Mucosa of stomach (tissue), 1 donor: ENCODE data around the gene COL11A2.

Experiments used
- H3K27me3 ChIP-seq: one replicate; pipeline ENCODE4 v1.7.0; 2013; ENCODE audit warnings: mild to moderate bottlenecking, low read length; ENCODE audit not compliant: control insufficient read depth, insufficient read depth
- H3K36me3 ChIP-seq: one replicate; pipeline ENCODE4 v1.7.0; 2013; ENCODE audit warnings: low read length; ENCODE audit not compliant: control insufficient read depth, insufficient read depth
- H3K4me1 ChIP-seq: one replicate; pipeline ENCODE4 v1.7.0; 2013; ENCODE audit warnings: mild to moderate bottlenecking, low read length; ENCODE audit not compliant: control insufficient read depth, insufficient read depth
- H3K4me3 ChIP-seq: one replicate; pipeline ENCODE4 v1.7.0; 2013; ENCODE audit warnings: low read length
- H3K9ac ChIP-seq: one replicate; pipeline ENCODE4 v1.7.0; 2013; ENCODE audit warnings: mild to moderate bottlenecking, low read length, moderate library complexity
- H3K9me3 ChIP-seq: one replicate; pipeline ENCODE4 v1.7.0; 2013; ENCODE audit warnings: mild to moderate bottlenecking, low read length, moderate library complexity; ENCODE audit not compliant: control insufficient read depth
- donor health status: Pancreatic carcinoma.

COL11A2 gene

GRCh38 chr6:33185654-33186187 lies 6.5 kb downstream of the COL11A2 start:
- Histone ChIP-seq H3K9me3 (no peaks in the 10 kb centered on the region), H3K27me3 (peaks cover 21% of the 10 kb centered on the region), H3K4me1 (peaks cover 3% of the 10 kb centered on the region), H3K9ac (no peak overlapping the region), H3K4me3 (no peak overlapping the region), H3K36me3 (no peaks in the 10 kb centered on the region)

- Histone ChIP-seq H3K36me3 (no peaks in the 10 kb centered on the region), H3K4me1 (no peaks in the 10 kb centered on the region), H3K9me3 (no peaks in the 10 kb centered on the region), H3K4me3 (no peak overlapping the region), H3K9ac (no peak overlapping the region), H3K27me3 (peaks cover 16% of the 10 kb centered on the region)
Observed at GRCh38 chr6:33185190-33185589, 7.1 kb downstream of the COL11A2 start.

- H3K36me3 ChIP-seq: no peaks in the 10 kb centered on the region
- no peak overlapping the region for H3K4me3 ChIP-seq
- no peaks in the 10 kb centered on the region for H3K27me3 ChIP-seq
- no peaks in the 10 kb centered on the region for H3K9me3 ChIP-seq
- H3K4me1 ChIP-seq: no peaks in the 10 kb centered on the region
- no peak overlapping the region for H3K9ac ChIP-seq
Observed at GRCh38 chr6:33183071-33183683, 9.1 kb downstream of the COL11A2 start.

DNA sequence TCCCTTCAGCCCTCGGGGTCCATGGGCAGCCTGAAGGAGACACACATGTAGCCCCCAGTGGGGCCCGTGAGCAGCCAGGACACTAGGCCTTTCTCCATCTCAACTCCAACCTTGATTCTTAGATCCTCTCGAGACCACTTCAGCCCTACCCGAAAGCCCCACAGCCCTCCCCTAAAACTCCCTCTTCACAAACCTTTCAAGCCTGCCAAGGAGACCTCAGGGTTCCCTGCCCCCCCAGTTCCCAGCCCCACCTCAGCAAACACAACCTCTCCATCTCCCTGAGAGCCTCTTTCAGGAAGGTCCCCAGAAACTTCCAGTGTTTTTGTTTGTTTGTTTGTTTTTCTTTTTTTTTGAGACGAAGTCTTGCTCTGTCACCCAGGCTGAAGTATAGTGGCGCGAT lies 11.1 kb downstream of the COL11A2 start:
- H3K27me3 ChIP-seq: no peaks in the 10 kb centered on the region
- H3K4me1 ChIP-seq: no peaks in the 10 kb centered on the region
- H3K4me3 ChIP-seq: no peak overlapping the region
- H3K9ac ChIP-seq: no peak overlapping the region
- H3K9me3 ChIP-seq: no peaks in the 10 kb centered on the region
- H3K36me3 ChIP-seq: no peaks in the 10 kb centered on the region

DNA sequence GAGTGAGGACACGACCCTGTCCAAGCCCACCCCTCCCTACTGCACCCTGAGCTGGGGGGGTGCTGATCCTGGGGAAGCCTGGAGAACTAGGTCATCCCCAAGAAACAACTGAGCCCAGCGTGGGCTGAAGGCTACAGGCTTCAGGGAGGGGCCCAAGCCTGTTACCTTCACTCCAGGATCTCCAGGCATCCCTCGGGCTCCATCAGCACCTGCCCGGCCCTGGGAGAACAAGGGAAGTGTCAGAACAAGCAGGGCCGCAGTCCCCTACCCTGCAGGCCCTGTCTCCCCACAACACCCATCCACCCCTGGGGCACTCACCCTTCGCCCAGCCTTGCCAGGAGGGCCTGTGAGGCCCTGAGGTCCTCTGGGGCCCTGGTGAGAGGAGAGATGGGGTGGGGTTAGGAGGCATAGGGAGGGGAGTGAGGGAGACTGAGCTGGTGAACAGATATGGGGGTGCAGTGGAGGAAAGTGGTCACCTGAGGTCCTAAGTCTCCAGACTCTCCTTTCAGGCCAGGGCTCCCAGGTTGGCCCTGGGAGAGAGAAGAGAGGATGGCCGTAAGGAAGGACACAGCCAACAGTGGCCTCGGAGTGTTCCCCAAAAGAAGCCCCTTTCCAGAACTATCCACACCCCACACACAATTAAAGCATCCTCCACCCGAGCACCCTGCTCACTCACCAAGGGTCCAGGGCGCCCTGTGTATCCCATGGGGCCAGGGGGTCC lies 13.4 kb downstream of the COL11A2 start:
- Histone ChIP-seq H3K9ac (no peak overlapping the region), H3K4me3 (no peak overlapping the region), H3K36me3 (no peaks in the 10 kb centered on the region), H3K4me1 (no peaks in the 10 kb centered on the region), H3K9me3 (no peaks in the 10 kb centered on the region), H3K27me3 (no peaks in the 10 kb centered on the region)

DNA sequence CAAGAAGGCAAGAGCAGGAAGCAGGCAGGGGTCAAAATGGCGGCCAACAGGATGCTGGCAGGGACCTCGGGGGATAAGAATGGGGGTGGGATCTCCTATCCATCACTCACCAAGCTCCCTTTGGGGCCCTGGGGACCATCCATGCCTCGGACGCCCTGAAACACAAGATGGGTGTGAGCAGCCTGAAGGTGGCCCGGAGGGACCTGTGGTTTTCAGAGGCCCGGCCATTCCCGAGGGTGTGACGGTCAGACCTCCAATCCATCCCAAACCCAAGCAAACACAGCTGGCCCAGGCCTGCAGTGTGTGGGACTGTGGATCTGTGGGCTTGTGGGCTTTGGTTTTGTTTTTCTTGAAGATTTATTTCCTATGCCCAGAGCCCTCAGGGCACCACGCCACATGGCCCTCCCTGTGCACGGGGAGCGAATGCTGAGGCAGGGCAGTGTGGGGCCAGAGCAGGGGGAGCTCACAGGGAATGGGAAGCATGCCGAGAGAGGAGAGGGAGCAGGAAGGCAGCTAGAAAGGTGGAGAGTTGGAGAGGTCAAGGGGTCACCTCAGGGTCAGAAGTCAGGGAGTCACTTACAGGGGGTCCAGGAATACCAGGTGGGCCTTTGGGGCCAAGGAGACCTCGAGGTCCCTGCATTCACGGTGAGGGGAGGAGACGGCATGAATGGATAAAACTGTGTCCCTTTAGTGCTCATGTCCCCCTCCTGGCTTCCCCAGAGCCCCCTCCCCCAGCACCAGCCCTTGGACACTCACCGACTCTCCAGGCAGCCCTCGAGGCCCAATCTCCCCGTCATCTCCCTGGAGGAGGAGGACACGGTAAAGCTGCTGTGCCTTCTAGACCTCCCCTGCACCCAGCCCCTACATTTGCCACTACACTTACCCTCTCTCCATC lies 14.5 kb downstream of the COL11A2 start:
- peaks cover 4% of the 10 kb centered on the region for H3K27me3 ChIP-seq
- H3K4me3 ChIP-seq: no peak overlapping the region
- no peak overlapping the region for H3K9ac ChIP-seq
- no peaks in the 10 kb centered on the region for H3K9me3 ChIP-seq
- H3K36me3 ChIP-seq: no peaks in the 10 kb centered on the region
- H3K4me1 ChIP-seq: no peaks in the 10 kb centered on the region

GRCh38 chr6:33176906-33177305 lies 15.4 kb downstream of the COL11A2 start:
- H3K36me3 ChIP-seq: no peaks in the 10 kb centered on the region
- H3K4me3 ChIP-seq: no peak overlapping the region
- no peaks in the 10 kb centered on the region for H3K4me1 ChIP-seq
- no peak overlapping the region for H3K9ac ChIP-seq
- peaks cover 5% of the 10 kb centered on the region for H3K27me3 ChIP-seq
- no peaks in the 10 kb centered on the region for H3K9me3 ChIP-seq

- Histone ChIP-seq H3K9ac (no peak overlapping the region), H3K9me3 (no peaks in the 10 kb centered on the region), H3K36me3 (no peaks in the 10 kb centered on the region), H3K27me3 (peaks cover 9% of the 10 kb centered on the region), H3K4me1 (no peaks in the 10 kb centered on the region), H3K4me3 (no peak overlapping the region)
Observed at GRCh38 chr6:33175436-33176069, 16.7 kb downstream of the COL11A2 start.

DNA sequence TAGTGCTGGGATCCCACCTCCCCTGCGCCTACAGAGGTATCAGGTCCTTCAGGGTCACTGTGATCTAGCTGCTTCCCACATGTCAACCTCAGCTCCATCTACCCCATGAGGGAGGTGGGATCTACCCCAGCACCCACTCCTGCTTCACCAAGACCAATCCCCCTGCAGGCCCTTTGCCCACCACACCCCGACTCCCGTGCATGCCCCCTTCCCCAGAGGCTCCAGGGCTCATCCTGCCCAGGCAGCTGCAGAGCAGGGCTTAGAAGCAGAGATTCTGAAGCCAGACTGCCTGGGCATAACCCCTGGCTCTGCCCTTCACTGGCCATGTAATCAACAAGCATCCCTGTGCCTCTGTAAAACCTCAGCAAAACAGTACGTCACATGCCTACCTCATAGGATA lies 17.5 kb downstream of the COL11A2 start:
- H3K36me3 ChIP-seq: no peaks in the 10 kb centered on the region
- peaks cover 9% of the 10 kb centered on the region for H3K27me3 ChIP-seq
- no peaks in the 10 kb centered on the region for H3K9me3 ChIP-seq
- H3K4me1 ChIP-seq: no peaks in the 10 kb centered on the region
- no peak overlapping the region for H3K9ac ChIP-seq
- no peak overlapping the region for H3K4me3 ChIP-seq

DNA sequence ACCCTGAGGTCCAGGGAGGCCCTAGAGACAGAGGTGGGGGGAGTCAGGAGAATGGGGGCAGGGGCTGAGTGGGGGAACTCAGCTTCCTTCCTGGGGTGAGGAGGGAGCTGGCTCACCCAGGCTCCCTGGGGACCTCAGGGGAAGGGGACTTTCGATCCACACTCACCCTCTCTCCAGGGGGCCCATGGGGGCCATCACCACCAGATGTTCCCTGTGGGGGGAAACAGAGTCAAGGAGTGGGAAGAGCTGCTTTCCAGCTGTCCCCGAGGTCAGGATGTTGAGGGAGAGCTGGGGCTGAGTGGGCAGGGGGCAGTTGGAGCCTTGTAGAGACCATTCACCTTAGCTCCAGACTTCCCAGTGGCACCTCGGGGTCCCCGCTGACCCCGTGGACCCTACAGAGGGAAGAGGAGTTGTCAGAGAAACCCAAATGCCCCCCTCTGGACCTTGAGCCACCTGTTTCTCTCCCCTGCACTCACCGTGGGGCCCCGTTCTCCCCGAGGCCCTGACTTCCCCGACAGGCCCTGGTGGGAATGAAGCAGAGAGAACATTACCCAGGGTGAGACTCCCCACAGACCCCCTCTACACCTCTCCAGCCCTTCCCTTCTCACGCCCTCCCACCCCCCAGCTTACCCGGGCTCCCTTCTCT lies 18.6 kb downstream of the COL11A2 start:
- Histone ChIP-seq H3K4me3 (no peak overlapping the region), H3K27me3 (peaks cover 9% of the 10 kb centered on the region), H3K36me3 (no peaks in the 10 kb centered on the region), H3K9ac (no peak overlapping the region), H3K9me3 (no peaks in the 10 kb centered on the region), H3K4me1 (no peaks in the 10 kb centered on the region)

DNA sequence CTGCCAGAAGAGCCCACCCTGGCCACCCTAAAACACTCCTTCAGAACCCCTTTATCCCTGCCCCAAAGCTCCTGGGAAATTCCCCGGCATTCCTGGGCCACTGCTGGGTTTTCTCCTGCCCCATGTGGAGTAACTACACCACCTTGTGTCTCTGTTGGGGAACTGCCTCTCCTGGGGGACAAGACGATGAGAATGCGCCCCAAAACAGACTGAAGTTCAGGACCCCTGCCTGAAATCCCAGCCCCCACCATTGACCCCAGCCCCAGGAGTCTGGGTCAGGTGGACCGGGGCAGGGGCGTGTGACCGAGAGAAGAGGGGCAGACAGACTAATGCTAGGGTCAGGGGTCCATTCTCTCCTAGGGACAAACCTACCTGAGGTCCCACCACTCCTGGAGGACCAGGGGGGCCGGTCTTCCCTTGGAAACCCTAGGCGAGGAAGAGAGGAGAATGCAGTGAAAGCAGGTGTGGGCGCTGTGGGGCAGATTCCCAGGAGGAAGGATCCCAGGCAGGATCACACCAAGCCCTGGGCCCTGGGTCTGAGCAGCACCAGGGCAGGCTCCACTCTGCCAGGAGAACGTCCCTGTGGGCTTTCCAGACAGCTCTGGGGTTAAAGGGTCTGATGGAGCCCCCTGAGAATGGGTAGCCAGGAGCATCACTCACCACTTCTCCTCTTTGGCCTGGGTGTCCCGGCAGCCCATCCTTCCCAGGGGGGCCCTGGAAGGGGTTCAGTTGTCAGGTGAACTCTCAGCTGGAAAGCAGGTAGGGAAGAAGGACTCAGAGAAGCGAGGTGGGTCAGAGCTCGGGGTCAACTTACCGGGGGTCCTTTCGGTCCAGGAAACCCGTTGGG lies 19.4 kb downstream of the COL11A2 start:
- Histone ChIP-seq H3K27me3 (peaks cover 9% of the 10 kb centered on the region), H3K9ac (no peak overlapping the region), H3K9me3 (no peaks in the 10 kb centered on the region), H3K36me3 (no peaks in the 10 kb centered on the region), H3K4me3 (no peak overlapping the region), H3K4me1 (no peaks in the 10 kb centered on the region)
